HG03103 (cell line): Measurements from ENCODE around the gene THSD4.

Source experiments
- ATAC-seq: cut with Tn5 transposase; IDR thresholded peaks from one replicate; pipeline ENCODE4 v1.9.1; 2021; ENCODE audit warnings: low read depth; ENCODE audit not compliant: unreplicated experiment

THSD4 gene

GRCh38 chr15:71588746-71589145 is 473.5 kb downstream of the THSD4 start:
- no peak for ATAC-seq

DNA sequence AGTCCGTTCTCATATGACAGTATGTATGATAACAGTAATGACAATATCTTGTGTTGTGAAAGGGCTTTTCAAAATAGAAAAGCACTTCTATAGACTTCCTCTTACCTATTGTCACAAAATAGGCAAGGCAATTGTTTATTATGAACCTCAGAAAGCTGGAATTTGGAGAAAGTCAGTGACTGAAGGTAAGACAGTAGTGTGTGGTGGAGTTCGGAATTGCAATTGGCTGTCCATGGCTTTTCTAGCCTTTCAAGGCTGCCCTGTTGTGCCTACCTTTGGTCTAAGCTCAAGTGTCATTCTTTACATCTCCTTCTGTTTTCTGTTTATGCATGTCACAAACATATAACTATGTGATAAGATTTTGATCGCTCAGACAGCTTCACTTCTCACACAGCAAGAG is 475.8 kb downstream of the THSD4 start:
- ATAC-seq, result no peak

DNA sequence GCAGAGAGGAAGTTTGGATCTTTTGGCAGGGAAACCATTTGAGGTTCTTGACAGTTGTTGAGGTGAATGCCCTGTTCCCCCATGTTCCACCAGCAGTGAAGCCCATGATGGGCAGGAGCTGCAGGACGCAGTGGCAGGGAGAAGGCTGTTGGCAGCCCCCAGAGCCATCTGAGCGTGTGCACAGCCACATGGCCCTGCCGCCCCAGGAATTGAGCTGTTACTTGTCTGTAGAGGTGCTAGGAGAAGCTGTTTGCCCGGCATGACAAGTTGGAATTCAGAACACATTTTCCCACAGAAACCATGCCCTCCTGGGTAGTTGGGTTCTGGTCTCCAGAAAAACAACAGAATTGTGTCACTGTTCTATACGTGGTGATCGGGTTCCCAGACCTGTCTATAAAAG is 476.9 kb downstream of the THSD4 start:
- ATAC-seq, result no peak

DNA sequence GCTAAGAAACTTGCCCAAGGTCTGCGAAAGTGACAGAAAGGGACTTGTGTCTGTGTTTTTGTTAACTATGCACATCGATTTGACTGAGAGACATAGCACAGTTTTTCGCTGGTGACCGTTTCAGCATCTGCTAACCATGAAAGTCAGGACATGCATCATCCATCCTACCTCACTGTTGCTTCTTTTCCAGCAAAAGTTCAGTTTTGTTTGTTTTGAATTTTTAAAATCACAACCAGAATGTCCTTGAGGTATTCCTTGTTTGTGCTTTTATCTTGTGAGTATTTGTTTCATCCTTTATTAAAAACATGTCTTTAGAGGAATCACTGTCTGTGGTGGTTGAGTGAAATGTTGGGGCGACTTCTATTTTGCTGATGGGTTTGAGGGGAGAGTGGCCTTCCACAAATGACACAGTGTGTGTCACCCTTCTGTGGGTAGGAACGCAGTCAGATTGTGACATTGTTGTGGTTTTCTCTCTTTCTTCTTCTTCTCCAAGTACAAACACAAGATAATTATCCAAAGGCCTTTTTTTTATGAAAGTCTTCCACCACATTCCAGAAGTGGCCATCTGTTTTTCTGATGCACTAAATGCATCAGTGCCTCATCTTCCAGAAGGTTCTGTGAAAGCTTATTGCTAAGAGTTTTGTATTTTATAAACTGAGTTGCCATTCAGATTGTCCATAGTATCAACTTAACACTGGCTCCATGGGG is 480.7 kb downstream of the THSD4 start:
- ATAC-seq, result no peak

DNA sequence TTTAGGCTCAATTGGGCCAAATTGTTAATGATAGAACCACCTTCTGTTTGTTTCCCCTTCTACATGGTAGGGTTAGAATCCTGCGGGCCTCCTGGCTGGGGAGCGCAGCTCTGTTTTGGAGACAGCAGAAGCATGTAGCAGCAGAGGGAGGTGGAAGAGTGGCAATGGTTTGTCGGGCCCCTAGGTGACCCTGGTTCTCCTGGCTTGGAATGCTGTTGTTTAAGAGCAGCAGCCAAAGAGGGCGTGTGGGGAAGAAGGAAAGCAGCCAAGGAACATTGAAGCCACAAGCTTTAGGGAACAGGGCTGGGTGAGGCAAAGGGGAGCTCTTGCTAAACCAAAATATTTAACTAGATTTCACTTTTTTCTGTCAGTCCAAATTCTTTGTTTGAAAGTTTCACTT is 481.4 kb downstream of the THSD4 start:
- no peak for ATAC-seq

DNA sequence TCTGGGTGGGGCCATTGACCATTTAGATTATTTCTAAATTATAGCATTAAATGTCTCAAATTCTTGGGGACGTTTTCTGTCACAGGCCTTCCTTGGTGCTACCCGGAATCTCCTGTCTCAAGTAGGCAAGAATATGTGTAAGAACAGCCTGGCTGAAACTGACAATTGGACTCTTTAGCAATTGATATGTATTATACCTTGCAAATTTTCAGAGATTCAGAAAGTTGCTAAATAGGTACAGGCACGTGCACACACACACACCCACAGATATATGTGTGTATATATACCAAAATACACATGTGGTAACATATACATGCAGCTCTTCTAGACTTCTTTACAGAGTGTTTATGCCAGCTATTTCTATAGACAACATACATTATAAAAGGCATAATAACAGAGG is 481.9 kb downstream of the THSD4 start:
- no peak for ATAC-seq

GRCh38 chr15:71597637-71598036 is 482.4 kb downstream of the THSD4 start:
- ATAC-seq, result no peak

GRCh38 chr15:71598741-71599140 is 483.5 kb downstream of the THSD4 start:
- no peak for ATAC-seq

GRCh38 chr15:71599418-71600151 is 484.3 kb downstream of the THSD4 start:
- ATAC-seq, result no peak

GRCh38 chr15:71600237-71600636 is 485.0 kb downstream of the THSD4 start:
- ATAC-seq, result no peak

GRCh38 chr15:71601038-71601834 is 486.0 kb downstream of the THSD4 start:
- ATAC-seq, result no peak

GRCh38 chr15:71603379-71603778 is 488.1 kb downstream of the THSD4 start:
- ATAC-seq, result no peak

- no peak for ATAC-seq
Observed at GRCh38 chr15:71607383-71607782, 492.1 kb downstream of the THSD4 start.

DNA sequence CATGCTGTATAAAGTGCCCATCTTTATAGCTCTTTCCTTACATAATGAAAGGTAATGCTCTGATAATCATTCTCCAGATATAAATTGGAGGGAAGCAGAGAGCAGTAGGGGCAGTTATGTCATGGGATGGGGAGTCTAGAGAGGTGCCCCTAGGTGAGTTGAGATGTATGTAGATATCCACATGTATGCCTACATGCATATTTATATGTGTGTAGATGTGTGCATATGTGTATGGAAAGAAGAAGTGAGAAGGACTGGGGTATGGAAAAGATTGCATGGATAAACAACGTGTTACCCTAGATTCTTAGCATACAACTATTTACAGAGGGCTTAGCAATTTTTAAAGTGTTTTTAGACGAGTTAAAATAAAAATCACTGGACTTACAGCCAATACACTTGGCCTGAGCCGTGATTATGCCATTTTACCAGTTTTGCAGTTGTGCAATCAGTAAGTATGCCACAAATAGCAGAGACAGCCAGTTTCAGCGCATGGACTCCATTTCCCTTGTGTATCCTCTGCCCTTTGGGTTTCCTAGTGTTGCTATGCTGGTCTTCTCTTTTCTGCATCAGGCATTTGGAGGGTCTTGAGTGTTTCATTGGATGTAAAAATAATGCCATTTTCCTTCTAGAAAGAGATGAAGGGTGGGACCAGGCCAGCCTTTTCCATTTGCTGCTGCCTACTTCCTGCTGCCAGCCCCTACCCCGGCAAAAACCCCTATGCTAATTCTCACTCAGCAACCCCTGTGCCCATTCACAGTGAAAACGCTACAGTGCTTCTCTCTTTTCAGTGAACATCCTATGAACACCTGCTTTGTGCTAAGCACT is 495.7 kb downstream of the THSD4 start:
- no peak for ATAC-seq

GRCh38 chr15:71611553-71612396 is 496.5 kb downstream of the THSD4 start:
- ATAC-seq, result no peak

GRCh38 chr15:71612397-71612722 is 497.1 kb downstream of the THSD4 start:
- no peak for ATAC-seq

DNA sequence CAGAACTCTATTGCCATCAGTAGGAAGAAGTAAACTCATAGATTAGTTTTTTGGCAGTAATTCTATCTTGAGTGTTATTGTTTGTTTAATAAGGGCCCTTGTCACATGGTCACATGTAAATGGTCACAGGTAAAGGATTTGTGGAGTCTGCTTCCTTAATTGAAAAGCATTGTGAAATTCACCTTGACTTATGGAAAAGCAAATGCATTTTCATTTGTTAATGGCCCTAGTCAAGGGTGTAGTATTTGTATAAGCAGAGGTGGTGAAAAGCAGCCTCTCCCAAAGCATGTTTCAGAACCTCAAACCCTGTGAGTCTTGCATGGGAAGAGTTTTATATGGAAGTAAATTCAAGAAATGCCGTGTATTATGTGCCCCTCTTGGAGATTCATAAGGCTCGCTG is 497.6 kb downstream of the THSD4 start:
- ATAC-seq, result no peak

GRCh38 chr15:71623111-71623510 is 507.8 kb downstream of the THSD4 start:
- ATAC-seq, result no peak

DNA sequence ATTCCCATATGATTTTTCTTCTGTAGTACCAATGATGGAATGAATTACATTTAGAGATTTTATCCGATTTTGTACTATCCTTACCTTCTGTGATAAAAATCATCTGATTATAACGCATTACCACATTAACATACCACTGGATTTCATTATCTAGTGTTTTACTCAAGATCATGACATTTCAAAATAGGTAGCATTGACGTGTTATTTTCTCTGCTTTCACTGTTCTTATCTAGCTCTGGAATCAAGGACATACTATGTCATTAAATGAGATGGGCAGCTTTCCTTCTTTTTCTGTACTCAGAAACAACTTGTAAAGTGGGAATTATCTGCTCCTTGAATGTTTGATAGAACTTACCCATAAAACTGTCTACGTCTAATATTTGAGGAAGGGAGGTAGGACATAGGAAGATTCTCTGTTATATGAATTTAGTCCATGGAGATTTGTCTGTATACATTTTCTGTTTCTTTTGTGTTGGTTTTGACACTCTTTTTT is 511.4 kb downstream of the THSD4 start:
- no peak for ATAC-seq

DNA sequence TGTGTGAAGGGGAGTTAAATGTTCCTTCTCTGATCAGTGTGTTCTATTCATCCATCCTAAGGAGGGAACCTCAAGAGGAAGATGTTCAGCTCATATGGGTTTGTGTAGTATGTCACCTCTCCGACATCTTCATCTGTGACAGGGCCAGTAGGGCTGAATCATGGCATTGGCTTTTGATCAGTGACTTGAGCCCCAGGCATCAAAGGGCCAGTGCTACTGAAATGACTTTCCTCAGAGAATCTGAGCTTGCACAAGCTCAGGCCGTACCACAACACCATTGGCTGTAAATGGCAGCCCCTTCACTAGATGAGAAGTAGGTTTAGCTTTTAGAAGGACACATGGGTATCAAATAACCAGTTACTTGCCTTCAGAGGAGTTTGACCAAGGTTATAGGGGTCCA is 511.9 kb downstream of the THSD4 start:
- ATAC-seq, result no peak
